ENCODE results near the gene SLC2A9.

The SLC2A9 gene

DNA sequence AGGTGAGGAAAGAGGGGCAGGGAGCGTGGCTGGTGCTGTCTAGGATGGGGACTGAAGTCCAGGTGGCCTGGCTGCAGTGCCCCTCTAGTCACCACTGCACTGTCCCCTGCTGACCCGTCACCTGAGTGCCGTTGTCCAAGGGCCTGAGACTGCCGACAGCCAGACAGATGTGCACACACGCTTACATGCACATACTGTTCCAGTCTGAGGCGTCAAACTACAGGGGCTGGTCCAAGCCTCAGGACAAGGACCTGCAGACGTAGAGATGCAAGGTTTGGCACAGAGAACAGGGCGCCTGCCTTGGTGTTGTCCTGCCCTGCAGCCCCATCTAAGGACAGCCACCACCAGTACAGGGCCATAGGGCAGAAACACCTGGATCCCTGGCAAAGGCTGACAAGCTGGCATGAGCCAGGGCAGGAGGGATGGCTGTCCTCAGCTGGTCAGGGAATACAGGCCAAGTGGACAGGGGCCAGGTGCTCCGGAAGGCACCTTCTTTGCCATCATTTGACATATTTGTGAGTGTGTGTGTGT lies 1.7 kb downstream of the SLC2A9 start:
- Histone ChIP-seq H2AFZ (ENCODE audit: low read length) (peak overlapping the region; percentile 85), H3K4me1 (ENCODE audit: insufficient read depth, low read length, poor library complexity, severe bottlenecking) (no peaks in the 10 kb centered on the region), H3K36me3 (ENCODE audit: insufficient read depth, low read length) (no peaks in the 10 kb centered on the region), H3K9me2 (replicated peaks; ENCODE audit: low read depth, low read length) (no peaks in the 10 kb centered on the region), H3K79me2 (ENCODE audit: insufficient read depth, low read length) (no peaks in the 10 kb centered on the region), H4K20me1 (ENCODE audit: insufficient read depth, low read length, poor library complexity, severe bottlenecking) (no peaks in the 10 kb centered on the region), H3K4me3 (ENCODE audit: low read length, poor library complexity, severe bottlenecking) (peak overlapping the region; percentile 75), H3K27me3 (ENCODE audit: insufficient read depth, low read length, poor library complexity, severe bottlenecking) (no peaks in the 10 kb centered on the region), H3F3A (ENCODE audit: low read depth) (no peaks in the 10 kb centered on the region), H3K9me3 (ENCODE audit: insufficient read depth, low read depth, low read length) (no peaks in the 10 kb centered on the region), H3K4me2 (ENCODE audit: low read depth, low read length, poor library complexity, severe bottlenecking) (peak overlapping the region; percentile 79), H3K9ac (ENCODE audit: low read depth, low read length, poor library complexity, severe bottlenecking) (peak overlapping the region; percentile 76)
- TF ChIP-seq, protein P1, sequence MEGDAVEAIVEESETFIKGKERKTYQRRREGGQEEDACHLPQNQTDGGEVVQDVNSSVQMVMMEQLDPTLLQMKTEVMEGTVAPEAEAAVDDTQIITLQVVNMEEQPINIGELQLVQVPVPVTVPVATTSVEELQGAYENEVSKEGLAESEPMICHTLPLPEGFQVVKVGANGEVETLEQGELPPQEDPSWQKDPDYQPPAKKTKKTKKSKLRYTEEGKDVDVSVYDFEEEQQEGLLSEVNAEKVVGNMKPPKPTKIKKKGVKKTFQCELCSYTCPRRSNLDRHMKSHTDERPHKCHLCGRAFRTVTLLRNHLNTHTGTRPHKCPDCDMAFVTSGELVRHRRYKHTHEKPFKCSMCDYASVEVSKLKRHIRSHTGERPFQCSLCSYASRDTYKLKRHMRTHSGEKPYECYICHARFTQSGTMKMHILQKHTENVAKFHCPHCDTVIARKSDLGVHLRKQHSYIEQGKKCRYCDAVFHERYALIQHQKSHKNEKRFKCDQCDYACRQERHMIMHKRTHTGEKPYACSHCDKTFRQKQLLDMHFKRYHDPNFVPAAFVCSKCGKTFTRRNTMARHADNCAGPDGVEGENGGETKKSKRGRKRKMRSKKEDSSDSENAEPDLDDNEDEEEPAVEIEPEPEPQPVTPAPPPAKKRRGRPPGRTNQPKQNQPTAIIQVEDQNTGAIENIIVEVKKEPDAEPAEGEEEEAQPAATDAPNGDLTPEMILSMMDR (conservative IDR thresholded peaks at IDR 0.05; ENCODE audit: low read length): no peak
- TF ChIP-seq EZH2phosphoT487 (IDR thresholded peaks at IDR 0.05; ENCODE audit: borderline replicate concordance): no peak

DNA sequence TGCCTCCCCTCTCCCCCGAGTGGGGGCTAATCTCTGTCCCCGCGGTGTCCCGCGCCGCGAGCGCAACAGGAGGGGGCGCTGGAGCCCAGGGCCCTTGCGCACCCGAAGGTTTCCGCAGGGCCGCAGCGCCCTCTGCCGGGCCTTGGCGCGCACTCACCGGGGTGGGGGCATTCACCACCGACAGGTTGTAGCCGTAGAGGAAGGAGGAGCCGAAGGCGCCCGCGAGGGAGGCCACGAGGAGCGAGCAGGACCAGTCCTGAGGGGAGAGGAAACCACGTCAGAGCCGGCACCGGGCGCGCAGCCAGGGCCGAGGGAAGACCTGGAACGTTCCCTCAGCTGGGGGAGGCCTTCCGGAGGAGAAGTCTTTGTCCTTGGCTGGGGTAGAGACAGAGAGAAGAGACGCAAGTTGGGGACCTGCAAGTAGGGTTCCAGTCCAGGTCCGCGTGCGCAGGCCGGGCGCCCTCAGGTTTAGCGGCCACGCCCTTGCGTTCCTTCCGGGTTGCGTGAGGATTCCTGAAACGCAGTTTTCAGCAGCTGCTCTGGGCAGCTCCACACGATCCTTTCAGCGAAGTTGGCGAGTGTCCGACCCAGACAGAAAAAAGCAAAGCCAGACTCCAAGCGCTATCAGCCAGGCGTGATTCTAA lies 2.4 kb downstream of the SLC2A9 start:
- H3K36me3 ChIP-seq (ENCODE audit: insufficient read depth, low read length): no peaks in the 10 kb centered on the region
- H3F3A ChIP-seq (ENCODE audit: low read depth): no peaks in the 10 kb centered on the region
- peak overlapping the region; percentile 79 for H3K4me2 ChIP-seq (ENCODE audit: low read depth, low read length, poor library complexity, severe bottlenecking)
- H3K9ac ChIP-seq (ENCODE audit: low read depth, low read length, poor library complexity, severe bottlenecking): peak overlapping the region; percentile 76
- no peaks in the 10 kb centered on the region for H3K9me3 ChIP-seq (ENCODE audit: insufficient read depth, low read depth, low read length)
- H3K9me2 ChIP-seq (replicated peaks; ENCODE audit: low read depth, low read length): no peaks in the 10 kb centered on the region
- no peak for TF ChIP-seq EZH2phosphoT487 (IDR thresholded peaks at IDR 0.05; ENCODE audit: borderline replicate concordance)
- TF ChIP-seq, protein P1 (conservative IDR thresholded peaks at IDR 0.05; ENCODE audit: low read length): peak; percentile 100
- no peaks in the 10 kb centered on the region for H3K79me2 ChIP-seq (ENCODE audit: insufficient read depth, low read length)
- H3K4me1 ChIP-seq (ENCODE audit: insufficient read depth, low read length, poor library complexity, severe bottlenecking): no peaks in the 10 kb centered on the region
- H4K20me1 ChIP-seq (ENCODE audit: insufficient read depth, low read length, poor library complexity, severe bottlenecking): no peaks in the 10 kb centered on the region
- H2AFZ ChIP-seq (ENCODE audit: low read length): peak overlapping the region; percentile 85
- H3K27me3 ChIP-seq (ENCODE audit: insufficient read depth, low read length, poor library complexity, severe bottlenecking): no peaks in the 10 kb centered on the region
- H3K4me3 ChIP-seq (ENCODE audit: low read length, poor library complexity, severe bottlenecking): peak overlapping the region; percentile 75

DNA sequence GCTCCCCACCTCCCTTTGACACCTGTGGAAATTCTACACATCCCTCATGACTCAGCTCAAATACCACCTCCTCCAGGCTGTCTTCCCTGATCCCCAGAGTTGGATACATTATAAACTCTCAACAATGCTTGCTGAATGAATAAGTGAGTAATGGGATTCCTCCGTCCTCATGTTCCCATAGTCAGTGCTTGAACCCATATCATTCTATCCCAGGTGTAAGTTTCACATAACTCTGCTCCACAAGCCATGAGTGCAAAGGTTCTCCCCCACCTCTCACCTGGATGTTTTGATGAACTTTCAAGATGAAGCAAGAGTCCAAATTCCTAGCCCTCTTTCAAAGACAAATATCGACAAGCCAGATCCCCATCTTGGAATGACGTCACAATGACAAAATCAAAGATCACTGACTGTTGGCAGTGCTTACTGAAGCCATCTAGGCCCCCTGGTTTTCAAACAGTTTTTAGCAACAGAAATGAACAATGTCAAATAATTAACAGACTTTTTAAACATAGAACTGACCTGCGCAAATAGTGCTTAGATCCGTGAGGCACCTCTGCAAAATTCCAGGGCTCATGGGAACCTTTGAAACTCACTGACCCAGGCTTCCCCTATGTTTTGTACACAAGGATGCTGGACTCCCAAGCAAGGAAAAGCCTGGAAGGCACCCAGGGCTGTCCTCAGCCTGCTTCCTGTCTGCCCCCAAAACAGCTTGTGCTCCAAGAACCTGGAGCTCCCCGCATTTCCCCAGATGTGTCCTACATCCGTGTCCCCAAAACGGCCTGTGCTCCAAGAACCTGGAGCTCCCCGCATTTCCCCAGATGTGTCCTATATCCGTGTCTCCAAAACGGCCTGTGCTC lies 4.0 kb downstream of the SLC2A9 start:
- Histone ChIP-seq H3K4me3 (ENCODE audit: low read length, poor library complexity, severe bottlenecking) (no peak overlapping the region), H3K79me2 (ENCODE audit: insufficient read depth, low read length) (no peaks in the 10 kb centered on the region), H3K27me3 (ENCODE audit: insufficient read depth, low read length, poor library complexity, severe bottlenecking) (no peaks in the 10 kb centered on the region), H2AFZ (ENCODE audit: low read length) (no peak overlapping the region), H3F3A (ENCODE audit: low read depth) (no peaks in the 10 kb centered on the region), H3K4me2 (ENCODE audit: low read depth, low read length, poor library complexity, severe bottlenecking) (no peak overlapping the region), H3K9ac (ENCODE audit: low read depth, low read length, poor library complexity, severe bottlenecking) (no peak overlapping the region), H4K20me1 (ENCODE audit: insufficient read depth, low read length, poor library complexity, severe bottlenecking) (no peaks in the 10 kb centered on the region), H3K36me3 (ENCODE audit: insufficient read depth, low read length) (no peaks in the 10 kb centered on the region), H3K9me2 (replicated peaks; ENCODE audit: low read depth, low read length) (no peaks in the 10 kb centered on the region), H3K4me1 (ENCODE audit: insufficient read depth, low read length, poor library complexity, severe bottlenecking) (no peaks in the 10 kb centered on the region), H3K9me3 (ENCODE audit: insufficient read depth, low read depth, low read length) (no peaks in the 10 kb centered on the region)
- TF ChIP-seq, protein P1 (conservative IDR thresholded peaks at IDR 0.05; ENCODE audit: low read length): no peak
- no peak for TF ChIP-seq EZH2phosphoT487 (IDR thresholded peaks at IDR 0.05; ENCODE audit: borderline replicate concordance)

All from Loucy (cell line).